GM19351 (cell line): Measurements from ENCODE around the gene KCNH6.

Experiments
- ATAC-seq: cut with Tn5 transposase; IDR thresholded peaks from one replicate; pipeline ENCODE4 v1.9.1; 2021; ENCODE audit warnings: mild to moderate bottlenecking, moderate library complexity; ENCODE audit not compliant: unreplicated experiment

The KCNH6 gene

DNA sequence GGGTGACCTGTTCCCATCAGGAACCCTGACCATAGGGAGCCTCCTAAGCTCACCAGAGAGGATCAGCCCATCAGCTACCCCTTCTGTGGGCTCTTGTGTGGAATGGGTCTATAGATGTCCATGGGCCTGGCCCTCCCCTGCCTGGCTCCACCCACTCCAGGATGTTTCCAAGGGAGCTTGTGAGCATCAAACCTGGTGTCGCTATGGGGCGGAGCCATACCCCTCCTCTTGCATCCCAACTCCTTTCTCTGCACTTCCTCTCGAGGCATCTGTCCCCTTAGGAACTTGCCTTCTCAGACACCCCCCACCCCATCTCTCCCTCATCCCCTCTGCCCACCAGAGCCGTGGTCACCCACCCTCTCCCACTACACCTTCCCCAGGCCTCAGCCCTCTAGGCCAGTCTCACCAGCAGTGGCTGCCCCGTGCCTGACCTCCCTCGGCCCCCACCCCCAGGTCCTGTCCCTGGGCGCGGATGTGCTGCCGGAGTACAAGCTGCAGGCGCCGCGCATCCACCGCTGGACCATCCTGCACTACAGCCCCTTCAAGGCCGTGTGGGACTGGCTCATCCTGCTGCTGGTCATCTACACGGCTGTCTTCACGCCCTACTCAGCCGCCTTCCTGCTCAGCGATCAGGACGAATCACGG is 10.4 kb downstream of the KCNH6 start:
- no peak for ATAC-seq

GRCh38 chr17:63534078-63534570 is 11.0 kb downstream of the KCNH6 start:
- ATAC-seq = no peak

DNA sequence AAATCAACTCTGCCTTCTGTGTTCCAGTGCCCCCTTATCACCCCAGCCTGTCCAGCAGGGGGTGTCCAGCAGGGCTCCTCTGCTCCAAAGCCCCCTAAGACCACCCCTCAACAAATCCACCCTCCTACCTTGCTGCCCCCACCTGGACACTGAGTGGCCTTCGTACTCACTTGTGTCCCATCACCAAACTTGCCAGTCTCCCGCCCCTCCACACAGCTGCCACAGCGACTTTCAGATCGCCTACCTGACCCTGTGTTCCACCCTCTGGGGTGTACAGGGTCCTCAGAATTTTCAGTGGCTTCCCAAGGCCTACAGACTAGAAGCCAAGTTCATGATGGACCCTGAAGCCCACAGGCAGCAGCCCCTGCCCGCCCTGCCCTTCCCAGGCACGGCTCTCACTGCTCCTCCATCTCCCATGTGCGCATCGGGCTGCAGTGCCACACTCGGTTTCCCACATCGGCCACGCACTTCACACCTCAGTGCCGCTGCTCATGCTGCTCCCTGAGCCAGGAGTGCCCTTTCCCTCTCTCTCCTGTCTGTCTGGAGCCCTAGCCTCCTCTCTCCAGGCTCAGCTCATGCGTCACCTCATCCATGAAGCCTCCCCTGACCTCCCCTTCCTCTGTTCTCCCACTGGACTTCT is 11.8 kb downstream of the KCNH6 start:
- no peak for ATAC-seq

GRCh38 chr17:63535640-63536039 is 12.5 kb downstream of the KCNH6 start:
- no peak for ATAC-seq

- no peak for ATAC-seq
Measured at GRCh38 chr17:63537001-63537400, 13.8 kb downstream of the KCNH6 start.

GRCh38 chr17:63537991-63538692 is 15.0 kb downstream of the KCNH6 start:
- no peak for ATAC-seq

DNA sequence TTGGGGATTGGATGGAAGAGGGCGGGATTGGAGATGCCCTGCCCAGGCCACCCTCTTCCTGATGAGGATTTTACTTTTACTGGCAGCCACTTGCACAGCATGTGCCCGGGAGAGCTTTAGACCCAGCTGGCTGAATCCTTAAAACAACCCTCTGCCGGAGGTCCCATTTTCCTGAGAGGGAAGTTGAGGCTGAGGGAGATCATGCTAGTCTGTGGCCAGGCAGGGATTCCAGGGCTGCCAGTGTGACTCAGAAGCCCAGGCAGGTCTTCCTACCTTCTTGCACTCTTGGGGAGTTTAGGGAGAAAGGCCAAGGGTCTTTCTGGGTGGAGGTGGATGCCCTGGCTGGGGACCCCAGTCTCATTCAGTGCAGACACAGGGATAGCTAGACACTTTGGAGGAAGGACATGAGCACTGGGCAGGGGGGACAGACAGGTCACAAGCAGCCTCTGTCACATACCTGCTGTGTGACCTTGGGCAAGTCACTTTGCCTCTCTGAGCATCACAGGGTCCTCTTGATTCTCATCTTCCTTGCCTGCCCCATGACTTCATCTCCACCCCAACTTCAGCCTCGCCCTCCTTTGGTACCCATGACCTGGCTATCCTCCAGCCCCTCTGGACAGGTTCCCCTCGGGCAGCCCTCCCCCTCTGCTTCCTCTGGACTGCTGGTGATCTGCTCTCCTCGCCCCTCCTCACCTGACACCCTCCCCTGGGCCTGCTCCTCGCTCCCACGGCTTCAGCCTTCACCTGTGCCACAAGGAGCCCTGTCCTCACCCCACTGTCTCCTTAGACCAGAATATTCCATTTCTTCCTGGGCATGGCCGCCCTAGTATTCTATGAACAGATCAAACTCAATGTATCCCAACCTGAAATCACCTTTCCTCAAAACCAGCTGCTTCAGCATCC is 15.8 kb downstream of the KCNH6 start:
- no peak for ATAC-seq

GRCh38 chr17:63540590-63540989 is 17.4 kb downstream of the KCNH6 start:
- ATAC-seq = no peak

- ATAC-seq = no peak
Measured at GRCh38 chr17:63542218-63542545, 19.0 kb downstream of the KCNH6 start.

DNA sequence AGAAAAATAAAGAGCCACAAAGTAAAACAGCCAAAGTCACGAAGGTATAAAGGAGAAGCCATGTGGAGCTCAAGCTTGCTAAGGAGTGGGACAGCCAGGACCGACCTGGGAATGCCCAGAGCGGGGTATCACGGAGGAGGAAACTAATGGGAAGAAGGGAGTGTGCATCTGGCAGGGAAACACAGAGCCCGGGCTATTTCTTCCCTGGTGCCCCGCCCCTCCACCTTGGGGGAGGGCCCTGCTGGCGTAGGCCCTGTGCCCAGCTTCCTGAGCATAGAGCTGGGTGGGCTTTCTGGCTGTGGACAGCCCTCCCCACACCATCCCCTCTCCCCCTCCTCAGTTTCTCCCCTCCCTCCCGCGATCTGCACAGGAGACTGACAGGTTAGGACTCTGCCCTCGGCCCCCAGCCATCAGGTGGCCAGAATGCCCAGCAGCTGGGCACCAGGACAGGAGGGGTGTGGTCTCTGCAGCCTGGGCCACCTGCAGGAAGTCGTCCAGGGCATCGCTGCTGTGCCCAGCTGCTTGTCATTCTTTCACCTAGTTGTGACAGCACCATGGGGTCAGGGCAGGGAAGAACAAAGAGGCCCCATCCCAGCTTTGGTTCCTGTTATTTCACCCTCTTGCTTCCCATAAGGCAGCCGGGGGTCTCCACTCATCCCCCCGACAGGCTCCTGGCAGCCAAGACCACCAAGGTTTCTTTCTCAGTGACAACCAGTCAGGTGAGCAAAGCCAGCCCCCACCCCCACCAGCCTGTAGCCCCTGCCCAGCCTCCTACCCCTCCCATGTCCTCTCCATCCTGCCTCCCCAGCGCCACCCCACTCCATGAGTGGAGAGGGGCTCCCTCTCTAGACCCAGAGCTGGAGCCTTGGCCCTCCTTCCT is 20.0 kb downstream of the KCNH6 start:
- no peak for ATAC-seq

DNA sequence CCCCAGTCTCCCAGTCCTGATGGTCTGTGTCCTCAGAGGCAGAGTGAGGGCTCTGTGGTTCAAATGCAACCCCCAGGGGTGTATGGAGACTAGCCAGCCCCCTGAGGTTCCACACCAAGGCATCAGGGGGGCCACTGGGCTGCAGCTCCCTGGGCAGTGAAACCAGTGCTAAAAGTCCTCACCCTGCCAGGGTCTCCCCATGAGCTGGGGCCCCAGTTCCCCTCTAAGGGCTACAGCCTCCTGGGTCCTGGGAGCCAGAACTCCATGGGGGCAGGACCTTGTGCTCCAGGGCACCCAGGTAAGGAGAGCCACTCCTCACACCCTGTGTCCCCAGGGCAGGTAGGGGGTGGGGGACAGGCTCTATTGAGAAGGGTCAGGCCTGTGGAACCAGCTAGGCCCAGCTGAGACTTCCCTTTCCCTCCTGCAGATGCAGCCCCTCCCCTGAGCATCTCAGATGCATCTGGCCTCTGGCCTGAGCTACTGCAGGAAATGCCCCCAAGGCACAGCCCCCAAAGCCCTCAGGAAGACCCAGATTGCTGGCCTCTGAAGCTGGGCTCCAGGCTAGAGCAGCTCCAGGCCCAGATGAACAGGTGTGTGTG is 20.8 kb downstream of the KCNH6 start:
- ATAC-seq = no peak

DNA sequence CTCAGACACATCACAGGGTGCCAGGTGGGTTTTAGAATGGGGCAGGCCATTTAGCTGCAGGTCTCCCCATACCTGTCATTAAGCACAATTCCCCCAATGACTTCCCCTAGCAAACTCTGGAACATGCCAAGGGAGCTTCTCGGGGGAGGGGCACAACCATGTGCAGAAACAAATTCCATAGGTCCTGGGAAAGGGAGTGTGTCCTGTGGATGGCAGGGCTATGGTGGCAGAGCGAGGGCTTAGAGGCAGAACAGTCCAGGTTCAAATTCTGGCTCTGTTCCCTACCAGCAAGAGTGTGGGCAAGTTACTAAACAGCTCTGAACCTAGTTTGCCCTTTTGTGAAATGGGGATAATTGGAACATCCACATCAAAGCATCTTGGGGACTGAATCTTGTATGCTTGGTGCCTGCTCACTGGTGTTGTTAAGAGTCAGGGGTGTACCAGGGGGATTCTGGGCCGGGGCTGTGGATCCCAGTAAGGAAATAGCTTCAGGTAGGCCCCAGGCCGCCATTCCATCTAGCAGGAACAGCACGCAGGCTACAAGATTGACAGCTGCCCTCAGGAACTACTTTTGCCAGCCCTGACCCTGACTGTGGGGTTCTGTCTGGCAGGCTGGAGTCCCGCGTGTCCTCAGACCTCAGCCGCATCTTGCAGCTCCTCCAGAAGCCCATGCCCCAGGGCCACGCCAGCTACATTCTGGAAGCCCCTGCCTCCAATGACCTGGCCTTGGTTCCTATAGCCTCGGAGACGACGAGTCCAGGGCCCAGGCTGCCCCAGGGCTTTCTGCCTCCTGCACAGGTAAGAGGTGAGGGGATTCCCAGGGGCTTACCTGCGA is 21.5 kb downstream of the KCNH6 start:
- no peak for ATAC-seq

DNA sequence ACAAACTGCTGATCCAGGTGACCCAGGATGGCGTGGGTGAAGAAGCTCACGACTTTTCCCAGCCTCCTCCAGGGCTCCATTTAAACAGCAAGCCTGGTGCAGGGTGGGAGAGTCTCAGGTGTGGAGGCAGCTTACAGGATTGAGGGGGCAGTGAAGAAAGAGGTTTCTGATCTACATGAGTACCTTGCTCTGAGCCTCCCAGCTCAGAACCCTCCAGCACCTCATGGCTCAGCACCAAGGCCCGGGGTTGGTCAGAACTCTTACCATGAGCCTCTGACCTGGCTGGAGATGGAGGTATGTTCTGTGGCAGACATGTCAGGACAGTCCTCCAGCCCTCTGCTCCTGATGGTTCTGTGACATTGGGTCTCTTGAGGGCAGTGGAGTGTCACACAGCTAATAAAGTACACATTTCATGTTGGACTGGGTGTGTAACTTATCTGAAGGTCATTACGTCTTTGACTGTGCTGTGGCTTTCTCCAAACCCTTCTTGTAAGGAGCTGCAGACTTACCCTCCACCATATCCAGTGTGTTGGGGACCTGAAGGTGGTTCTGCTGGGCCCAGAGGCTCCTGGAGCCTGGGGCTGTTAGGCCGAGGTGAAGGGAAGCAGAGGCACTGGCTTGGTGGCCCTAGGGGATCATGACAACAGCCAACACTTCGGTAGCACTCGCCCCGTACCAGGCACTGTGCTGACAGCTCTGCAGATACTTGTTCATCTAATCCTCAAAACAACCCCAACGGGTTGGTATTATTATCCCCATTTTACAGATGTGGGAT is 23.3 kb downstream of the KCNH6 start:
- no peak for ATAC-seq

DNA sequence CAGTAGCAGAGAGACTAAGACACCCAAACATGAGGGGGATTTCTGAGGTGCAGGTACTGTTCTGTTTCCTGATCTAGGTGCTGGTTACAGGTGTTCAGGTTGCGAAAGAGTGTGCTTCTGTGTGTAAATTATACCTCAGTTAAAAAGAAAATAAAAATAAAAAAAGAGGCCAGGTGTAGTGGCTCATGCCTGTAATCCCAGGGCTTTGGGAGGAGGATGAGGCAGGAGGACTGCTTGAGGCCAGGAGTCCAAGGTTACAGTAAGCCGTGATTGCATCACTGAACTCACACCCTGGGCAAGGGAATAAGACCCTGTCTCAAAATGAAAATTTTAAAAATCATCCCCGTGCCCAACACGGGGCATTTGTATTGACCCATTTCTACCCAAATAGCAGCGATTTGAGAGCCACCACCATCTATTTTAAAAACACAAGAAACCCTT is 23.9 kb downstream of the KCNH6 start:
- ATAC-seq = no peak

- ATAC-seq = peak; percentile 14
Measured at GRCh38 chr17:63549289-63549945, 26.3 kb downstream of the KCNH6 start.

DNA sequence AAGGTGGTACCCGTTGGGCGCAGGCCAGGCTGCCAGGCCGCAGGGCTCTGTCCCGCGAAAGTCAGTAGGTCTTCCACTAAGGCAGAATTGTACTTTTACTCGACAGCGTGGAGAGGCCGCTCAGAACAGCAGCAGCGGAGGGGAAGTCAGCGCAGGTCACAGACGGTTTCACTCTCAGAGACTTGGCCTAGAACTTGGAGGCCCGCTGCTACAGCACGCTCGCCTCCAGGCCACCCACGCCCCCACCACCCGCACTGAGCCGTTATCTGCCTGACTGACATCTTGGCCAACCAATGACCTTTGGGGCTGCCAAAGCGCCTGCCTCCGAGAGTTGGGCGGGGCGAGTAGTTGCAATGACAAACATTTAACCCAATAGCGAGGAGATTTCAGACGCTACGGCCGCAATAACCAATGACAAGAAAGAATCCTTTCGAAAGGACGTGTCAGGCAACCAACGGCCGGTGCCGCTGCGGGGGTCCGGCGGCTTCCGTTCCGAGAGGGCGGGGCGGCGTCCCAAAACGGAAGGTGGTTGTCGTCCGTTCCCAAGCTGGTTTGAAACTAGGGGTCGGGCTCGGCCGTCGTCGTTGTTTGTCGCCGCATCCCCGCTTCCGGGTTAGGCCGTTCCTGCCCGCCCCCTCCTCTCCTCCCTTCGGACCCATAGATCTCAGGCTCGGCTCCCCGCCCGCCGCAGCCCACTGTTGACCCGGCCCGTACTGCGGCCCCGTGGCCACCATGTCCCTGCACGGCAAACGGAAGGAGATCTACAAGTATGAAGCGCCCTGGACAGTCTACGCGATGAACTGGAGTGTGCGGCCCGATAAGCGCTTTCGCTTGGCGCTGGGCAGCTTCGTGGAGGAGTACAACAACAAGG is 27.0 kb downstream of the KCNH6 start, which contains the start of gene DCAF7:
DCAF7 (plus strand) TSS at position 532 of the 871 bp plus-strand sequence; CDS start at position 733, 201 bp downstream.
- ATAC-seq = peak; percentile 91
